ENCODE data around the gene TUBB4B.

DNA sequence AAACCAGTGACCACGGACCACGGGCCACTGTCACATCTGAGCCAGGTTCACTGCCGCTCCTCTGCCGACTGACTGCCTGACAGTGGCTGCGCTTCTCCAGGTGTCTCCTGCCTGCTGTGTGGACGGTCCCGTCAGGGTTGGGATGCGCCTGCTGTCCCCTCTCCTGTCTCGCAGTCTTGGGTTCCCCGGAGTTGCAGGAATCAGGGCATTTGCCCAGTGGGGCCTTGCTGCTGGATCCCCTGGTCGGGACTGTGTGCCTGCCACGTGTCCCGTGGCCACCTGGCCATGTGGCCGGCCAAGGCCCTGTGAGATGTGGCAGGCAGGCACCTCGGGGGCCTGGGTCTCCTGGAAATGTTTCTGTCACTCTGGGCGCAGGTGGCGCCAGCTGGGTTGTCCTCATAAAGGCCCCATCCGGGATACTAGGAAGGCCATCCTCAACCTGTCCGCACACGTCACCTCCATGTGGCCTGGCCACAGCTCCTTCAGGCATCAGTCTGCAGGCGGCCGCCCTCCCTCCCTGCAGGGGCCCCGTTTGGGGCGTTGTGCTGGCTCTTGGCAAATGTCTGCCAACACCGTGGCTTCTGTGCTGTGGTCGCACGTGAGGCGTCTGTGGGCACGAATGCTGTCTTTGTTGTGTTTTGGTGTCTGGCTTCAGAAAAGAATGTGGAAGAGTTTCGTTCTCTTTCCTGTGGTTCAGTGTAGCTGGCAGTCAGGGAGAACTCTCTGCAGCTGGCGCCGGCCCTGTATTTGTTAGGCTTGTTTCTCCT is 30.0 kb downstream of the TUBB4B start:
- TF ChIP-seq, protein P1, sequence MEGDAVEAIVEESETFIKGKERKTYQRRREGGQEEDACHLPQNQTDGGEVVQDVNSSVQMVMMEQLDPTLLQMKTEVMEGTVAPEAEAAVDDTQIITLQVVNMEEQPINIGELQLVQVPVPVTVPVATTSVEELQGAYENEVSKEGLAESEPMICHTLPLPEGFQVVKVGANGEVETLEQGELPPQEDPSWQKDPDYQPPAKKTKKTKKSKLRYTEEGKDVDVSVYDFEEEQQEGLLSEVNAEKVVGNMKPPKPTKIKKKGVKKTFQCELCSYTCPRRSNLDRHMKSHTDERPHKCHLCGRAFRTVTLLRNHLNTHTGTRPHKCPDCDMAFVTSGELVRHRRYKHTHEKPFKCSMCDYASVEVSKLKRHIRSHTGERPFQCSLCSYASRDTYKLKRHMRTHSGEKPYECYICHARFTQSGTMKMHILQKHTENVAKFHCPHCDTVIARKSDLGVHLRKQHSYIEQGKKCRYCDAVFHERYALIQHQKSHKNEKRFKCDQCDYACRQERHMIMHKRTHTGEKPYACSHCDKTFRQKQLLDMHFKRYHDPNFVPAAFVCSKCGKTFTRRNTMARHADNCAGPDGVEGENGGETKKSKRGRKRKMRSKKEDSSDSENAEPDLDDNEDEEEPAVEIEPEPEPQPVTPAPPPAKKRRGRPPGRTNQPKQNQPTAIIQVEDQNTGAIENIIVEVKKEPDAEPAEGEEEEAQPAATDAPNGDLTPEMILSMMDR (conservative IDR thresholded peaks at IDR 0.05 in 1 of 2, IDR thresholded peaks at IDR 0.05 in 1 of 2; ENCODE audit: extremely low read depth in 1 of 2, insufficient read depth in 1 of 2, low read depth in 1 of 2, low read length in 2 of 2) = no peak
- TF ChIP-seq EZH2 (IDR thresholded peaks at IDR 0.05; ENCODE audit: borderline replicate concordance, low read length) = no peak
